Measurements from ENCODE around the gene DNAJC3. TPM values are rescaled to one million over a fixed set of nuclear protein-coding genes. Genes with fewer than 3 reads are reported as not detected.
A peak's percentile ranks its signal among the peaks of the same experiment; 100 is the strongest.

DNAJC3 gene
- total and polyA plus RNA-seq, 2 of the 8 experiments (the other 6 are each of a cell fraction or from before 2014, with no cell fraction given) = 4.3 to 24.1 TPM

- TF ChIP-seq JUN (IDR thresholded peaks at IDR 0.05; ENCODE audit: low read depth, low read length) (no peak), MAFK (IDR thresholded peaks at IDR 0.05; ENCODE audit: low read depth, low read length) (no peak), ASH2L (IDR thresholded peaks at IDR 0.05; ENCODE audit: low read length) (peak; percentile 66), YY1 (IDR thresholded peaks at IDR 0.05; ENCODE audit: low read depth, low read length) (no peak), KDM4A (IDR thresholded peaks at IDR 0.05; ENCODE audit: low read depth, low read length, severe bottlenecking) (peak; percentile 36), TEAD4 (IDR thresholded peaks at IDR 0.05; ENCODE audit: low read depth, low read length) (no peak), RAD21 (IDR thresholded peaks at IDR 0.05 in 1 of 2, conservative IDR thresholded peaks at IDR 0.05 in 1 of 2; ENCODE audit: low read depth in 2 of 2, low read length in 2 of 2) (no peak), ZNF274 (IDR thresholded peaks at IDR 0.05; ENCODE audit: borderline replicate concordance, extremely low read depth, low read length) (no peak), HDAC2 (IDR thresholded peaks at IDR 0.05; ENCODE audit: borderline replicate concordance in 1 of 2, low read depth in 2 of 2, low read length in 2 of 2) (no peak), E2F6 (IDR thresholded peaks at IDR 0.05) (no peak)
Measured at GRCh38 chr13:95641291-95642027, 35.5 kb upstream of the DNAJC3 start (continued).
